HepG2 (cell line): ENCODE results near the gene TTPAL. TPM values are rescaled to one million over a fixed set of nuclear protein-coding genes. Genes with fewer than 3 reads are reported as not detected.

Experiments used
- CEBPB ChIP-seq: IDR thresholded peaks from 2 replicates; pipeline ENCODE4 v1.6.1; 2011; ENCODE audit warnings: low read depth, low read length, improper control_type of control experiment, borderline replicate concordance
- HHEX ChIP-seq: IDR thresholded peaks from 2 replicates; pipeline ENCODE4 v1.6.1; 2016; ENCODE audit warnings: control low read depth
- MAFF ChIP-seq: IDR thresholded peaks from 2 replicates; pipeline ENCODE4 v1.6.1; 2011; ENCODE audit warnings: low read depth, low read length, improper control_type of control experiment
- MYNN ChIP-seq: sonication (generic); formaldehyde crosslinking; IDR thresholded peaks from 2 replicates; pipeline ENCODE4 v1.4.0; 2020; ENCODE audit warnings: mild to moderate bottlenecking, low read depth, missing genetic modification reagents
- RXRB ChIP-seq: IDR thresholded peaks from 2 replicates; pipeline ENCODE4 v1.6.1; 2016; ENCODE audit warnings: borderline replicate concordance, missing genetic modification reagents, missing compliant biosample characterization
- SIX1 ChIP-seq: sonication (generic); formaldehyde crosslinking; IDR thresholded peaks from 2 replicates; pipeline ENCODE4 v1.4.0; 2020; ENCODE audit warnings: missing genetic modification reagents, borderline replicate concordance
- SRF ChIP-seq: IDR thresholded peaks from 2 replicates; pipeline ENCODE4 v1.6.1; 2011; ENCODE audit warnings: mild to moderate bottlenecking, low read depth, low read length, moderate library complexity
- TOPORS ChIP-seq: sonication (generic); formaldehyde crosslinking; IDR thresholded peaks from 2 replicates; pipeline ENCODE4 v1.8.0; 2023; ENCODE audit warnings: mild to moderate bottlenecking, missing genetic modification reagents
- ZNF563 ChIP-seq: sonication (generic); formaldehyde crosslinking; IDR thresholded peaks from 2 replicates; pipeline ENCODE4 v1.8.0; 2022; ENCODE audit warnings: mild to moderate bottlenecking, moderate library complexity, missing genetic modification reagents
- ZNF781 ChIP-seq: sonication (generic); formaldehyde crosslinking; IDR thresholded peaks from 2 replicates; pipeline ENCODE4 v1.5.1; 2020; ENCODE audit warnings: borderline replicate concordance, mild to moderate bottlenecking, missing genetic modification reagents; ENCODE audit errors: not compliant biosample characterization
- polyA plus RNA-seq, 8 experiments: library from polyadenylated mRNA; depleted of rRNA in 3 of 8; stranded (reverse) in 7 of 8; unstranded in 1 of 8; fragments of >200 nt; fragmentation: Illumina TruSeq in 4 of 8; extraction: Trizol in 4 of 8; gene quantifications; 2 replicates each; pipeline versions ENCODE4 v1.2.1 to v1.2.3, GENCODE V29; 2011 to 2016; ENCODE audit warnings: low read depth in 4 of 8, missing spikeins in 1 of 8, mixed read lengths in 1 of 8; ENCODE audit not compliant: insufficient read depth in 1 of 8
- total RNA-seq, 5 experiments: library from RNA; depleted of rRNA; stranded (reverse); fragments of >200 nt; fragmentation: Illumina TruSeq; extraction: Trizol; gene quantifications; 2 replicates each; pipeline ENCODE4 v1.2.3, GENCODE V29; 2016; ENCODE audit warnings: low read depth in 1 of 5
- TF ChIP-seq, protein P1 (sequence below): sonication (generic); formaldehyde crosslinking; IDR thresholded peaks from 2 replicates; pipeline ENCODE4 v1.4.0; 2020; ENCODE audit warnings: mild to moderate bottlenecking, missing genetic modification reagents
- TF ChIP-seq, protein P2 (sequence below): sonication (generic); formaldehyde crosslinking; IDR thresholded peaks from 2 replicates; pipeline ENCODE4 v1.8.0; 2022; ENCODE audit warnings: missing genetic modification reagents, low read depth, mild to moderate bottlenecking, borderline replicate concordance
- TF ChIP-seq, protein P3 (sequence below): sonication (generic); formaldehyde crosslinking; IDR thresholded peaks from 2 replicates; pipeline ENCODE4 v1.9.0; 2021; ENCODE audit warnings: missing genetic modification reagents, mild to moderate bottlenecking, borderline replicate concordance
- TF ChIP-seq, protein P4 (sequence below): sonication (generic); formaldehyde crosslinking; IDR thresholded peaks from 2 replicates; pipeline ENCODE4 v1.8.0; 2022; ENCODE audit warnings: missing genetic modification reagents, mild to moderate bottlenecking, moderate library complexity, borderline replicate concordance
- TF ChIP-seq, protein P5 (sequence below): sonication (generic); formaldehyde crosslinking; IDR thresholded peaks from 2 replicates; pipeline ENCODE4 v1.4.0; 2020; ENCODE audit warnings: missing genetic modification reagents, mild to moderate bottlenecking, borderline replicate concordance
- TF ChIP-seq, protein P6 (sequence below): sonication (generic); formaldehyde crosslinking; conservative IDR thresholded peaks from 2 replicates; pipeline ENCODE4 v1.4.0; 2020; ENCODE audit warnings: missing genetic modification reagents

The TTPAL gene
- total and polyA plus RNA-seq, 2 of the 13 experiments (the other 11 are each of a cell fraction or from before 2014, with no cell fraction given): 4.3 to 18.8 TPM

DNA sequence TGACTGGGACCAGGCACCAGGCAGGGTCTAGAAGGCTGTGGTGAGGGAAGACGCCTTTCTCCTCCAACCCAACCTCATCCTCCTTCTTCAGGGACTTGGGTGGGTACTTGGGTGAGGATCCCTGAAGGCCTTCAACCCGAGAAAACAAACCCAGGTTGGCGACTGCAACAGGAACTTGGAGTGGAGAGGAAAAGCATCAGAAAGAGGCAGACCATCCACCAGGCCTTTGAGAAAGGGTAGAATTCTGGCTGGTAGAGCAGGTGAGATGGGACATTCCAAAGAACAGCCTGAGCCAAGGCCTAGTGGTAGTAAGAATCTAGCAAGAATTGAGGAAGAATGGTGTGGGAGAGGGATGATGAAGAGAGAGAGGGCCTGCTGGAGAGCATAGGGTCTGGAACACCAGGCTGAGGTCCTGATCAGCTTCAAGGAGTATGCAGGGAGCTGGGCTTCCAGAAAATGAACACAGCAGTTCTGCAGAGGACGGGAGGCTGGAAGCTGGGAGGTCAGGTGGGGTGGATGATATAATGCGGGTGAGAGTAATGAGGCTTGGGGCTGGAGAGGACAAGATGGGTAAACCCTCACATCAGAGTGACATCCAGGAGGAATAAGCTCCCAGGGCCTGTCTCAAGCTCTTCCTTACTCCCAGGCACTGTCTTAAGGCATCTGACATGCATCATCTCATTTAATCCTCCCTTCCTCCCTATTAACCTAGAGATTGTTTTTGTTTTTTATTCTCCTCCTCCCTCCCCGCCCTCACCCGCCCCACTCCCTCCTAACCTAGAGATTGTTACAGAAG lies 45.2 kb upstream of the TTPAL start (continued):
- TF ChIP-seq CEBPB: no peak
- TF ChIP-seq HHEX: no peak
- no peak for TF ChIP-seq SRF
- no peak for TF ChIP-seq TOPORS (CRISPR knock-in tag)
- TF ChIP-seq, protein P1, sequence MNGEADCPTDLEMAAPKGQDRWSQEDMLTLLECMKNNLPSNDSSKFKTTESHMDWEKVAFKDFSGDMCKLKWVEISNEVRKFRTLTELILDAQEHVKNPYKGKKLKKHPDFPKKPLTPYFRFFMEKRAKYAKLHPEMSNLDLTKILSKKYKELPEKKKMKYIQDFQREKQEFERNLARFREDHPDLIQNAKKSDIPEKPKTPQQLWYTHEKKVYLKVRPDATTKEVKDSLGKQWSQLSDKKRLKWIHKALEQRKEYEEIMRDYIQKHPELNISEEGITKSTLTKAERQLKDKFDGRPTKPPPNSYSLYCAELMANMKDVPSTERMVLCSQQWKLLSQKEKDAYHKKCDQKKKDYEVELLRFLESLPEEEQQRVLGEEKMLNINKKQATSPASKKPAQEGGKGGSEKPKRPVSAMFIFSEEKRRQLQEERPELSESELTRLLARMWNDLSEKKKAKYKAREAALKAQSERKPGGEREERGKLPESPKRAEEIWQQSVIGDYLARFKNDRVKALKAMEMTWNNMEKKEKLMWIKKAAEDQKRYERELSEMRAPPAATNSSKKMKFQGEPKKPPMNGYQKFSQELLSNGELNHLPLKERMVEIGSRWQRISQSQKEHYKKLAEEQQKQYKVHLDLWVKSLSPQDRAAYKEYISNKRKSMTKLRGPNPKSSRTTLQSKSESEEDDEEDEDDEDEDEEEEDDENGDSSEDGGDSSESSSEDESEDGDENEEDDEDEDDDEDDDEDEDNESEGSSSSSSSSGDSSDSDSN (CRISPR knock-in tag): no peak; the same call in 1 of the 2 replicates
- TF ChIP-seq, protein P2, sequence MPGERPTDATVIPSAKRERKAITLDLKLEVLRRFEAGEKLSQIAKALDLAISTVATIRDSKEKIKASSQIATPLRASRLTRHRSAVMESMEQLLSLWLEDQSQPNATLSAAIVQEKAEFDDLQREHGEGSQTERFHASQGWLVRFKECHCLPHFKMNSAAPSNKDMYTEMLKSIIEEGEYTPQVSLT (CRISPR knock-in tag): no peak
- TF ChIP-seq, protein P3, sequence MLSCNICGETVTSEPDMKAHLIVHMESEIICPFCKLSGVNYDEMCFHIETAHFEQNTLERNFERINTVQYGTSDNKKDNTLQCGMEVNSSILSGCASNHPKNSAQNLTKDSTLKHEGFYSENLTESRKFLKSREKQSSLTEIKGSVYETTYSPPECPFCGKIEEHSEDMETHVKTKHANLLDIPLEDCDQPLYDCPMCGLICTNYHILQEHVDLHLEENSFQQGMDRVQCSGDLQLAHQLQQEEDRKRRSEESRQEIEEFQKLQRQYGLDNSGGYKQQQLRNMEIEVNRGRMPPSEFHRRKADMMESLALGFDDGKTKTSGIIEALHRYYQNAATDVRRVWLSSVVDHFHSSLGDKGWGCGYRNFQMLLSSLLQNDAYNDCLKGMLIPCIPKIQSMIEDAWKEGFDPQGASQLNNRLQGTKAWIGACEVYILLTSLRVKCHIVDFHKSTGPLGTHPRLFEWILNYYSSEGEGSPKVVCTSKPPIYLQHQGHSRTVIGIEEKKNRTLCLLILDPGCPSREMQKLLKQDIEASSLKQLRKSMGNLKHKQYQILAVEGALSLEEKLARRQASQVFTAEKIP (CRISPR knock-in tag): no peak
- TF ChIP-seq ZNF781 (CRISPR knock-in tag): peak; percentile 16
- TF ChIP-seq, protein P4, sequence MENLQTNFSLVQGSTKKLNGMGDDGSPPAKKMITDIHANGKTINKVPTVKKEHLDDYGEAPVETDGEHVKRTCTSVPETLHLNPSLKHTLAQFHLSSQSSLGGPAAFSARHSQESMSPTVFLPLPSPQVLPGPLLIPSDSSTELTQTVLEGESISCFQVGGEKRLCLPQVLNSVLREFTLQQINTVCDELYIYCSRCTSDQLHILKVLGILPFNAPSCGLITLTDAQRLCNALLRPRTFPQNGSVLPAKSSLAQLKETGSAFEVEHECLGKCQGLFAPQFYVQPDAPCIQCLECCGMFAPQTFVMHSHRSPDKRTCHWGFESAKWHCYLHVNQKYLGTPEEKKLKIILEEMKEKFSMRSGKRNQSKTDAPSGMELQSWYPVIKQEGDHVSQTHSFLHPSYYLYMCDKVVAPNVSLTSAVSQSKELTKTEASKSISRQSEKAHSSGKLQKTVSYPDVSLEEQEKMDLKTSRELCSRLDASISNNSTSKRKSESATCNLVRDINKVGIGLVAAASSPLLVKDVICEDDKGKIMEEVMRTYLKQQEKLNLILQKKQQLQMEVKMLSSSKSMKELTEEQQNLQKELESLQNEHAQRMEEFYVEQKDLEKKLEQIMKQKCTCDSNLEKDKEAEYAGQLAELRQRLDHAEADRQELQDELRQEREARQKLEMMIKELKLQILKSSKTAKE (CRISPR knock-in tag): no peak
- TF ChIP-seq ZNF563 (CRISPR knock-in tag): no peak
- TF ChIP-seq, protein P5, sequence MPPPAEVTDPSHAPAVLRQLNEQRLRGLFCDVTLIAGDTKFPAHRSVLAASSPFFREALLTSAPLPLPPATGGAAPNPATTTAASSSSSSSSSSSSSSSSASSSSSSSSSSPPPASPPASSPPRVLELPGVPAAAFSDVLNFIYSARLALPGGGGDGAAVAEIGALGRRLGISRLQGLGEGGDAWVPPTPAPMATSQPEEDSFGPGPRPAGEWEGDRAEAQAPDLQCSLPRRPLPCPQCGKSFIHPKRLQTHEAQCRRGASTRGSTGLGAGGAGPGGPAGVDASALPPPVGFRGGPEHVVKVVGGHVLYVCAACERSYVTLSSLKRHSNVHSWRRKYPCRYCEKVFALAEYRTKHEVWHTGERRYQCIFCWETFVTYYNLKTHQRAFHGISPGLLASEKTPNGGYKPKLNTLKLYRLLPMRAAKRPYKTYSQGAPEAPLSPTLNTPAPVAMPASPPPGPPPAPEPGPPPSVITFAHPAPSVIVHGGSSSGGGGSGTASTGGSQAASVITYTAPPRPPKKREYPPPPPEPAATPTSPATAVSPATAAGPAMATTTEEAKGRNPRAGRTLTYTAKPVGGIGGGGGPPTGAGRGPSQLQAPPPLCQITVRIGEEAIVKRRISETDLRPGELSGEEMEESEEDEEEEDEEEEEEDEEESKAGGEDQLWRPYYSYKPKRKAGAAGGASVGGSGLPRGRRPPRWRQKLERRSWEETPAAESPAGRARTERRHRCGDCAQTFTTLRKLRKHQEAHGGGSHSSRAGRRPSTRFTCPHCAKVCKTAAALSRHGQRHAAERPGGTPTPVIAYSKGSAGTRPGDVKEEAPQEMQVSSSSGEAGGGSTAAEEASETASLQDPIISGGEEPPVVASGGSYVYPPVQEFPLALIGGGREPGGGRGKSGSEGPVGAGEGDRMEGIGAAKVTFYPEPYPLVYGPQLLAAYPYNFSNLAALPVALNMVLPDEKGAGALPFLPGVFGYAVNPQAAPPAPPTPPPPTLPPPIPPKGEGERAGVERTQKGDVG (CRISPR knock-in tag): no peak
- TF ChIP-seq MAFF: no peak
- TF ChIP-seq, protein P6, sequence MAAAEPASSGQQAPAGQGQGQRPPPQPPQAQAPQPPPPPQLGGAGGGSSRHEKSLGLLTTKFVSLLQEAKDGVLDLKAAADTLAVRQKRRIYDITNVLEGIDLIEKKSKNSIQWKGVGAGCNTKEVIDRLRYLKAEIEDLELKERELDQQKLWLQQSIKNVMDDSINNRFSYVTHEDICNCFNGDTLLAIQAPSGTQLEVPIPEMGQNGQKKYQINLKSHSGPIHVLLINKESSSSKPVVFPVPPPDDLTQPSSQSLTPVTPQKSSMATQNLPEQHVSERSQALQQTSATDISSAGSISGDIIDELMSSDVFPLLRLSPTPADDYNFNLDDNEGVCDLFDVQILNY (CRISPR knock-in tag): no peak
- TF ChIP-seq RXRB (CRISPR knock-in tag): no peak
- TF ChIP-seq MYNN (CRISPR knock-in tag): no peak
- no peak for TF ChIP-seq SIX1
